ENCODE data around the gene GNAQ.
"Not testable (repeated sequence)": the region's sequence is repeated elsewhere in the genome, so short reads cannot be mapped to it uniquely, and the experiment has no call there.

GNAQ gene

DNA sequence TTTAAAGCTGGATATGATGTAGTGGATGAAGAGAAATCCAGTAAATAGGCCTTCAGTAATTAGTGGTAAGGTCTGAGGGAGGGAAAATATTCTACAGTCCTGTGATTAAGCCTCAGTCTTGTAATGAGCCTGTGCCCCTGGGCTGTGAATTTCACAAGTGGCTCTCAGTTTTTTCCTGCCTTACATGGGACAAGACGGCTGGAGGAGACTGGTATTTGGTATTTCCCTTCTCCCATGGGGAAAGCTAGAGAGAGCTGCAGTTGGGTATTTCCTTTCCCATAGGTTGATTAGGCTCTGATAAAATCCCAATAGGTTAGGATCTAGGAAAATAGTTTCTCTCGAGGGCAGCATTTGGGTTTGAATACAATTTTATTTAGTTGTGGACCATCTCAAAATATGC, 321.3 kb downstream of the GNAQ start:
- DNase-seq (ENCODE audit: low read depth, low spot score), result no peak
- H3K4me3 ChIP-seq (ENCODE audit: low read length), result no peak overlapping the region

DNA sequence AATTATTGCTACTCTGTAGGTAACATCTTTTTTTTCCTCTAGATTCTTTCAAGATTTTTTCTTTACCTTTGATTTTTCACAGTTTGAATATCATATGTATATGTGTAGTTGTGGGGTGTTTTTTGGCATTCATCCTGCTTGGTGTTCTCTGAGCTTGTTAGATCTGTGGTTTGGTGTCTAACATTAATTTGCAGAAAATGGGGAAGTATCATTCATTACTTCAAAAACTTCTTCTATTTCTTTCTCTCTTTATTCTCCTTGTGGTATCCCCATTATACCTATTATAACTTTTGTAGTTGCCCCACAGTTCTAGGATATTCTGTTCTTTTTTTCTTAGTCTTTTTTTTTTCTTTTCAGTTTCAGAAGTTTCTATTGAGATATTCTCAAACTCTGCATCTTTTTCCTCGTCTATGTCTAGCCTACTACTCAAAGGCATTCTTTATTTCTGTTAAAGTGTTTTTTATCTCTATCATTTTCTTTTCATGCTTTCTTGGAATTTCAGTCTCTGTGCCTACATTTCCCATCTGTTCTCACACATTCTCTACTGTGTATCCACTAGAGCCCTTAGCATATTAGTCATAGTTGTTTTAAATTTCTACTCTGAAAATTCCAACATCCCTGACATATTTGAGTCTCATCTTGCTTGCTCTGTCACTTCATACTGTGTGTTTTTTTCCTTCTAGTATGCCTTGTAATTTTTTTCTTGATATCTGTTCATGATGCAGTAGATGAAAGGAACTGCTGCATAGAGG, 323.4 kb downstream of the GNAQ start:
- DNase-seq (ENCODE audit: low read depth, low spot score), result no peak
- no peak overlapping the region for H3K4me3 ChIP-seq (ENCODE audit: low read length)

DNA sequence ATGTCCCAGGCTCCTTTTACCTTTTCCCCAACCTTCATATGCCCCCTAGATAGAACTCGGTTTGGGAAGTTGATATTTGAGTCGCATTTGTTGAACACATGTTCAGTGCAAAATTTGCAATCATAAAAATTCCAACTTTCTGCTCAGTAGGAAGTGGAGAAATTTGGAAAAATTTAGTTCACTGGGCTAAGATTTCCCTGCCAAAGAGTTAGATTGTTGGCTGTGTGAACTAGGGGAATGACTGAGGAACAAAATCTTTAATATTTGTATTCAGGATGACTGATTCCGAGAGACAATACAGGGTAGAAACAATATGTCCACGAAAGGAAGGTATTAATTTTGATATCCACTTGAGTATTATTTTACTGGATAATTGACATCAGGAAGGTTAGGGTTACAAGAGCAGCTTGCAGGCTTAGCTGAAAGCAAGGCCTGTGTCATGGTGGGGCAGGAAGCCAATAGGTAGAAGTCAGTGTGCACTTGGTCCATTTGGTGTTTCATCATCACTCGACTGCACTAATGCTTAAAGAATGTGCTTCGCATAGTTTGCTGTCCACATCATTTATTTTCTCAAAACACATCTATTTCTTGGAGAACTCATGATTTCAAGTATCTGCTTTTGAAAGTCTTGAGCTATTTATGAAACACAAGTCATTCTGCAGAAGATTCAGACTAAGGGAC, 324.1 kb downstream of the GNAQ start:
- H3K4me3 ChIP-seq (ENCODE audit: low read length), result no peak overlapping the region
- DNase-seq (ENCODE audit: low read depth, low spot score), result no peak

DNA sequence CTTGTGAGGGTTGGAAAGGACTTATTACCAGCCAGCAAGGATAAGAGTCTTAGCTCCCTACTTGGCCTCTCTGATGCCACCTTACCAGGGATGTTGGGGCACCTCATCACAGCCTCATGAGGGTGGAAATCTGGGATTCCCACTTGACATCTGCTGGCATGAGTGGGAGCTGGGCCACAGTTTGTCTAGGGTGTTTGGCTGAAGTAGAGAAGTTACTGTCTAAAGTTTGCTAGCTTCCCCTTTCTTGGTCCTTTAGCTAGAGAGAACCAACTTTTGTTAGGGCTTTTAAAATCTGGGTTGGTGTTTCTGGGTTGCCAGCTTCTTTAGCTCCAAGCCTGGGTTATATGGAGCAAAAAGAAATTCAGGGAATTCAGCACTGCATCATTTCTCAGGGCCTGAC, 326.0 kb downstream of the GNAQ start:
- DNase-seq (ENCODE audit: low read depth, low spot score), result no peak
- no peak overlapping the region for H3K4me3 ChIP-seq (ENCODE audit: low read length)

DNA sequence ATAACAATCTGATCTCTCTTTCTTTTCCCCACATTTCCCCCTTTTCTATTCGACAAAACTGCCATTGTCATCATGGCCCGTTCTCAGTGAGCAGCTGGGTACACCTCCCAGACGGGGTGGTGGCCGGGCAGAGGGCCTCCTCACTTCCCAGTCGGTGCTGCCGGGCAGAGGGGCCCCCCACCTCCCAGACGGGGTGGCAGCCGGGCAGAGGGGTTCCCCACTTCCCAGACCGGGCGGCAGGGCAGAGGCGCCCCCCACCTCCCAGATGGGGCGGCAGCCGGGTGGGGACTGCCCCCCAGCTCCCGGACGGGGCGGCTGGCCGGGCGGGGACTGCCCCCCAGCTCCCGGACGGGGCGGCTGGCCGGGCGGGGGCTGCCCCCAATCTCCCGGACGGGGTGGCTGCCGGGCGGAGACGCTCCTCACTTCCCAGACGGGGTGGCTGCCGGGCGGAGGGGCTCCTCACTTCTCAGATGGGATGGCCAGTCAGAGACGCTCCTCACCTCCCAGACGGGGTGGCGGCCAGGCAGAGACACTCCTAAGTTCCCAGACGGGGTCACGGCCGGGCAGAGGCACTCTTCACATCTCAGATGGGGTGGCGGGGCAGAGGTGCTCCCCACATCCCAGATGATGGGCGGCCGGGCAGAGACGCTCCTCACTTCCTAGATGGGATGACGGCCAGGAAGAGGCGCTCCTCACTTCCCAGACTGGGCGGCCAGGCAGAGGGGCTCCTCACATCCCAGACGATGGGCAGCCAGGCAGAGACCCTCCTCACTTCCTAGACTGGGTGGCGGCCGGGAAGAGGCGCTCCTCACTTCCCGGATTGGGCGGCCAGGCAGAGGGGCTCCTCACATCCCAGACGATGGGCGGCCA, 328.9 kb downstream of the GNAQ start:
- DNase-seq (ENCODE audit: low read depth, low spot score); H3K4me3 ChIP-seq (ENCODE audit: low read length): not testable (repeated sequence)

DNA sequence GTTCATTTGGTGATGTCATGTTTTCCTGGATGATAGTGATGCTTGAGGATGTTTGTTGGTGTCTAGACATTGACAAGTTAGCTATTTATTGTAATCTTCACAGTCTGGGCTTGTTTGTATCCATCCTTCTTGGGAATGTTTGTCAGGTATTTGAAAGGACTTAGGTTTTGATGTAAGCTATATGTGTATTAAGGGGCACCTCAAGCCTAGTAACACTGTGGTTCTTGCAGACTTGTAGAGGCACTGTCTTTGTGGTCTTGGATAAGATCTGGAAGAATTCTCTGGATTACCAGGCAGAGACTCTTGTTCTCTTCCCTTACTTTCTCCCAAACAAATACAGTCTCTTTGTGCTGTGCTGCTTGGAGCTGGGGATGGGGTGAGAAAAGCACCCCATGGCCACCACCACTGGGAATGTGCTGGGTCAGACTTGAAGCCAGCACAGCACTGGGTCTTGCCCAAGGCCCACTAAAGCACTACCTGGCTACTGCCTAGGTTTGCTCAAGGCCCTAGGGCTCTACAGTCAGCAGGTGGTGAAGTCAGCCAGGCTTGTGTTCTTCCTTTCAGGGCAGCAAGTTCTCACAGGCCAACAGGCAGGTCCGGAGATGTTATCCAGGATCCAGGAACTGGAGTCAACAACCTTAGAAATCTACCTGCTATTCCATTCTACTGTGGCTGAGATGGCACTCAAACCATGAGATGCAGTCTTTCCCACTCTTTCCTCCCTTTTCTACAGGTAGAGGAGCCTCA, 334.2 kb downstream of the GNAQ start:
- H3K4me3 ChIP-seq (ENCODE audit: low read length), result no peak overlapping the region
- DNase-seq (ENCODE audit: low read depth, low spot score), result no peak

DNA sequence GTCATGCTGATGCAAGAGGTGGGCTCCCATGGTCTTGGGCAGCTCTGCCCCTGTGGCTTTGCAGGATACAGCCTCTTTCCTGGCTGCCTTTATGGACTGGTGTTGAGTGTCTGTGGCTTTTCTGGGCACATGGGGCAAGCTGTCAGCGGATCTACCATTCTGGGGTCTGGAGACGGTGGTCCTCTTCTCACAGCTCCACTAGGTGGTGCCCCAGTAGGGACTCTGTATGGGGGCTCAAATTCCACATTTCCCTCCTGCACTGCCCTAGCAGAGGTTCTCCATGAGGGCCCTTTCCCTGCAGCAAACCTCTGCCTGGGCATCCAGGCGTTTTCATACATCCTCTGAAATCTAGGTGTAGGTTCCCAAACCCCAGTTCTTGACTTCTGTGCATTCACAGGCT, 340.9 kb downstream of the GNAQ start:
- not testable (repeated sequence) for H3K4me3 ChIP-seq (ENCODE audit: low read length); DNase-seq (ENCODE audit: low read depth, low spot score)

DNA sequence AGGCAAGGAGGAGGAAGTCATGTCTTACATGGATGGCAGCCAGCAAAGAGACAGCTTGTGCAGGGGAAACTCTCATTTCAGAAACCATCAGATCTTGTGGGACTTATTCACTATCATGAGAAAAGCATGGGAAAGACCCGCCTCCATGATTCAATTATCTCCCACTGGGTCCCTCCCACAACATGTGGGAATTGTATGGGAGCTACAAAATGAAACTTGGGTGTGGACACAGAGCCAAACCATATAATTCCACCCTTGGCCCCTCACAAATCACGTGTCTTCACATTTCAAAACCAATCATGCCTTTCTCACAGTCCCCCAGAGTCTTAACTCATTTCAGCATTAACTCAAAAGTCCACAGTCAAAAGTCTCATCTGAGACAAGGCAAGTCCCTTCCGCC, 341.5 kb downstream of the GNAQ start:
- DNase-seq (ENCODE audit: low read depth, low spot score); H3K4me3 ChIP-seq (ENCODE audit: low read length): not testable (repeated sequence)

DNA sequence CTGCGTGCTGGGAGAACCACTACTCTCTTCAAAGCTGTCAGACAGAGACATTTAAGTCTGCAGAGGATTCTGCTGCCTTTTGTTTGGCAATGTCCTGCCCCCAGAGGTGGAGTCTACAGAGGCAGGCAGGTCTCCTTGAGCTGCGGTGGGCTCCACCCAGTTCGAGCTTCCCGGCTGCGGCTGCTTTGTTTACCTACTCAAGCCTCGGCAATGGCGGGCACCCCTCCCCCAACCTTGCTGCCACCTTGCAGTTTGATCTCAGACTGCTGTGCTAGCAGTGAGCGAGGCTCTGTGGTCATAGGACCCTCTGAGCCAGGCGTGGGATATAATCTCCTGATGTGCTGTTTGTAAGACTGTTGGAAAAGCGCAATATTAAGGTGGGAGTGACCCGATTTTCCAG, 343.9 kb downstream of the GNAQ start:
- H3K4me3 ChIP-seq (ENCODE audit: low read length); DNase-seq (ENCODE audit: low read depth, low spot score): not testable (repeated sequence)

DNA sequence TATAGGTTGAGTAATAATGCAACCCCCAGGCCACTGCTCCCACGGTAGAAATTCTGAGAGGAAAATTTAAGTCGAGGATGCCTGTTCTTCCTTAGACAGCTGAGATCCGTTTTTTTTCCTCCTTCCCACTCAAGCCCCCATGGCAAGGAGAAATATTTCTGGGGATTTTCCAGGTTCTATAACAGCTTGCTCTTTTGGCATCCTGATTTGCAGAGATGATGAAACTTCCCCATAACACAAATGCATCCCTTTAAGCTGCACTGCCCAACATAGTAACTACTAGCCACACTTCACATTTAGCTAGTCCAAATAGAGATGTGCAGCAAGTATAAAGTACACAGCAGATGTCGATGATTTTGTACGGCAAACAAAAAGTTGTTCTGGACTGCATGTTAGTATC, 351.0 kb downstream of the GNAQ start:
- H3K4me3 ChIP-seq (ENCODE audit: low read length), result no peak overlapping the region
- DNase-seq (ENCODE audit: low read depth, low spot score), result no peak

DNA sequence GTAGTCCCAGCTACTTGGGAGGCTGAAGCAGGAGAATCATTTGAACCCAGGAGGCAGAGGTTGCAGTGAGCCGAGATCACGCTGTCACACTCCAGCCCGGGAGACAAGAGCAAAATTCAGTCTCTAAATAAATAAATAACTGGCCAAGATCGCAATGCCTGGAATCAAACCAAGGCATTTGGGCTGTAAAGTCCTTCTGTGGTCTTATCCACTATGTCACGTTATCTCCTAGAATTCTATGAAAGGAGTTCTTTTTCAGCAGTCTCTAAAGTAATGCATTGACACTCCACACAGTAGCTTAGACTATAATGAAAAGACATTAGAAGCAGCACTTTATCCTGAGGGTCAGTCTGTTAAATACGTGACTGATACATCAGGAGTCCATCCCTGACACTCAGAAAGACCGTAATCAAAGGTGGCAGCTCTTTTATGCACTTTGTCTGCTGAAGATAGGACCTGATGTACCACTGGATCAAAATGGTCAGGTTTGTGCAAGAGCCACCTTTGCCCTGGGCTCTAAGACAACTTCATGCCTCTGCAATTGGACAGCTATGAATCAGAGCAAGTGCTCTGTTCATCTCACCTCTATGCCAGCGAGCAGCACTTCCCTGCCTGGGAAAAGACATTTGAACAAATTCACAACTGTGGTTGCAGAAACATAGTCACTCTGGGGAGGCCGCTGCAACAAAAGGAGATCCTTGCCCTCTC, 351.8 kb downstream of the GNAQ start:
- DNase-seq (ENCODE audit: low read depth, low spot score), result no peak

DNA sequence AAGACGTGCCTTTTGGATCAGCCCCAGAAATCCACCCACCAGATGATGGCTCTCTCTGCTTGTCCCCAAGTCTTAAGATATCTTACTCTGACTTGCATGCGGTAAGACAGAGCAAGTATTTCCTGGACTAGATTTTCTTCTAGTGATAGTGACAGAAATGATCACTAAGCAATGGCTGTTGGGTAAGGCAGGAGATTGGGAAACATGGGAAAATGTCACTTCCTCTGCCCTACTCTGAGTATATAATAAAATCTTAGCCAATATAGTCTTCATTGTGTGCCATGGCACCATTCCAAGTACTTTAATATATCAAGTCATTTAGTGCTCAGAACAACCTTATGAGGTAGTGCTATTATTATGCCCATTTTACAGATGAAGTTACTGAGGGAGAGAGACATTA, 352.5 kb downstream of the GNAQ start:
- no peak for DNase-seq (ENCODE audit: low read depth, low spot score)
- H3K4me3 ChIP-seq (ENCODE audit: low read length), result no peak overlapping the region

More for the DNA sequence above, 351.8 kb downstream of the GNAQ start:
- no peak overlapping the region for H3K4me3 ChIP-seq (ENCODE audit: low read length)

DNA sequence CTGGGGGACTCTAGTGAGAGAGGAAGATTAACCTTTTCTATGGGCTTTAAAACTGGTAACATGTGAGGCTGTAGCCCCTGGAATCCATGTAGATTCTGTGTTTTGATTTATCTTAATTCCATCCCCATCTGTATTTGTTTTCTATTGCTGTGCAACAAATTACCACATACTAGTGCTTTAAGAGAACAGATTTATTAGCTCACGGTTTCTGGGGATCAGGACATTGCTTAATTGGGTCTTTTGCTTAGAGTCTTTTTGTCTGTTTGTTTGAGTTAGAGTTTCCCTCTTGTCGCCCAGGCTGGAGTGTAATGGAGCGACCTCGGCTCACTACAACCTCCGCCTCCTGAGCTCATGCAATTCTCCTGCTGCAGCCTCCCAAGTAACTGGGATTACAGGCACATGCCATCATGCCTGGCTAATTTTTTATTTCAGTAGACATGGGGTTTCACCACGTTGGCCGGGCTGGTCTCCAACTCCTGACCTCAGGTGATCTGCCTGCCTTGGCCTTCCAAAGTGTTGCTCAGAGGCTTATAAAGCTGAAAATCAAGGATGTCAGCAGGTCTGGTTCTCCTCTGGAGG, 353.6 kb downstream of the GNAQ start:
- DNase-seq (ENCODE audit: low read depth, low spot score), result no peak
- H3K4me3 ChIP-seq (ENCODE audit: low read length), result no peak overlapping the region

DNA sequence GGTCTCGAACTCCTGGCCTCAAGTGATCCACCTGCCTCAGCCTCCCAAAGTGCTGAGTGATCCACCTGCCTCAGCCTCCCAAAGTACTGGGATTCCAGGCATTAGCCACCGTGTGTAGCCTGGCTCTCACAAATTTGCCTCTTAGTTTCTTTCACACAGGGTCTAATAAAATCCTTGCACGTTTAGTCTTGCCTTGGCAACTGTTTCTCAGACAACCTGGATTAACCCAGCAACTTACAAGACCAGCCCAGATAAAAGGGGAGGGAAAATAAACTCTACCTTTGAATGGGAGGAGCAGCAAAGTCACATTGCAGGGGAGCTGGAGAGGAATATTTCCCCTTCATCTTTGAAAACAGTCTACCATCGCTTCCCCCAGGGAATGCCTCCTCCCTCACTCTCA, 354.2 kb downstream of the GNAQ start:
- no peak overlapping the region for H3K4me3 ChIP-seq (ENCODE audit: low read length)
- DNase-seq (ENCODE audit: low read depth, low spot score), result no peak

DNA sequence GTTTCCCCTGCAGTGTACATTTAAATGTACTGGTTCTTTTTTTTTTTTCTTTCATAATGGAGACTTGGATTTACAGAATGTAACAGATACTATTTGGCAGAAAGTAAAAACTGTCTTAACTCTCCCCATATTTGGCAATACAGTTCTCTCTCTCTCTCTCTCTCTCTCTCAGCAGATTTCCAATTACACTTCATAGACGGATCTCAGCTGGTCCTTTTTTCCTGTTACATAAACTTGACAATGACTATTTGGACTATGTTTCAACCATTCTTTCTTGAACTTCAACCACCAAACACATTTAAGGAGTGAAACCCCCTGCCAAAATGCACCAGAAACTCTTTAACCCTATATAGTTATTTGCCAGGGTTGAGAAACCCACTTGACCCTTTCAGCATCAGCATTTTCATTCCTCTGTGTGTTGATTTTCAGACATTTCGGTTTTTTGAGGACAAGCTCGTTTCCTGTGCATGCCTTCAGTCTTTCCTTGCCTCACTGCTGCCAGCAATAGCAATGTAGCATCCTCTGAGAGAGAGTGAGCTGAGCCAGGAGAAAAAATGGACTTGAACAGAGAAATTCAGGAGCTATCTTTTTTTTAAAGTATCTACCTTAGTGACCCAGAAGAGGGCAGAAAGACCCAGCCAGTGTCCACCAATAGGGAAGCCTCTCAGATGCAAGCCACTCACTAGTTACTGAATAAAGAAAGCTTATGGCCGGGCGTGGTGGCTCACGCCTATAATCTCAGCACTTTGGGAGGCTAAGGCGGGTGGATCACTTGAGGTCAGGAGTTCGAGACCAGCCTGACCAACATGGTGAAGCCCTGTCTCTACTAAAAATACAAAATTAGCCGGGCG, 357.4 kb downstream of the GNAQ start:
- no peak for DNase-seq (ENCODE audit: low read depth, low spot score)
- no peak overlapping the region for H3K4me3 ChIP-seq (ENCODE audit: low read length)

DNA sequence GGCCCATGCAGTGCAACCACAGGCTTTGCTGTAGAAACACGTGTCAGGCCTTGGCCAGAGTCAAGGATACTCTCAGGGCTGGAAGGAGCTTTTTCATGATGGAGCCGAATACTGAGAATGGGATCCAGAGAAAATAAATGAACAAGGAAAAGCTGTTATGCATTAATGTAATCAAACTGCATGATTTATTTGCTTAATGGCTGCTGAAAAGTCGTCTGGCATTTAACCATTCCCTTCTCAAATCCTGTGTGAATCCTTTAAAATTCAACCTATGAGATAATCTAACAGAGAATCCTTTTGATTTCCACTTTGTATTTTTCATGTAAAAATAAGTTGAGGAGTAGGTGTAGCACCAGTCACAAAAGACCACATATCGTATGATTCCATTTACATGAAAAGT, 359.4 kb downstream of the GNAQ start:
- no peak for DNase-seq (ENCODE audit: low read depth, low spot score)
- H3K4me3 ChIP-seq (ENCODE audit: low read length), result no peak overlapping the region

DNA sequence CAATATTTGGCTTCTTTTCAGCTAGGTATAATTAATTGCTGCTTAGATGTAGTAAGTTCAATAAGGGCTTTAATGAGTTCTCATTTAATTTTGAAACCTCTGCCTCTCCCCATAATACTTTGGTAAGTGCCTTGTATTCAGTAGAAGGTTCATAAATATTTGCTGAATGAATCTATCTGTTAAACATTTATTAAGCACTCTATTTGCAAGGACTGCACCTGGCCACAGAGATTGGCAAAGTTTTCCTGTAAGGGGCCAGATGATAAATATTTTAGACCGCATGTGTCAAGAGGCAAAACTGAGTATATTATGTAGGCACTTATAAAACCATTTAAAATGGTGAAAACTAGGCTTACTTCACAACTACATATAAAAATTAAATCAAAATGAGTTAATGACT, 364.5 kb downstream of the GNAQ start:
- no peak overlapping the region for H3K4me3 ChIP-seq (ENCODE audit: low read length)
- DNase-seq (ENCODE audit: low read depth, low spot score), result no peak

Measured in Jurkat, Clone E6-1 (cell line).